ENCODE data around the gene HNRNPF. TPM values are rescaled to one million over a fixed set of nuclear protein-coding genes. Genes with fewer than 3 reads are reported as not detected.

The HNRNPF gene
- polyA plus RNA-seq, 2 of the 4 experiments (the other 2 are of a cell fraction) = 228 to 271 TPM

GRCh38 chr10:43436291-43437140 is 27.5 kb upstream of the HNRNPF start, which contains the start of gene ZNF487:
Gene ZNF487 (plus strand): TSS chr10:43437111. CDS start chr10:43475814, 38,703 bp downstream.
- 2% methylated on average over 30 of the region's 69 CpGs for WGBS (ENCODE audit: missing lambda C conversion rate)
- ChIA-PET CTCF (interaction anchor here (0.8 to 1.6 kb wide), 6 partner anchors 13 to 57 kb away, joined by 4 to 5 read pairs (median 4); no protein-coding TSS in a partner anchor), POLR2A (interaction anchor here (0.6 to 4.0 kb wide), 12 partner anchors 11 to 132 kb away, joined by 3 to 30 read pairs (median 6); partner anchors contain the start of gene HNRNPF)
- TF ChIP-seq SREBF2 (IDR thresholded peaks at IDR 0.05) (no peak), PHF8 (IDR thresholded peaks at IDR 0.05; ENCODE audit: borderline replicate concordance, low read depth) (peak; percentile 67), FOSB (CRISPR knock-in tag; IDR thresholded peaks at IDR 0.05) (no peak), RFX5 (IDR thresholded peaks at IDR 0.05) (no peak), KDM1A (IDR thresholded peaks at IDR 0.05; ENCODE audit: low read depth) (no peak), HES2 (IDR thresholded peaks at IDR 0.05) (no peak), MAX (IDR thresholded peaks at IDR 0.05) (peak; percentile 82), RARB (CRISPR knock-in tag; IDR thresholded peaks at IDR 0.05) (no peak), ZC3H11A (IDR thresholded peaks at IDR 0.05) (no peak), CBX8 (IDR thresholded peaks at IDR 0.05) (no peak), POLR2A (IDR thresholded peaks at IDR 0.05; ENCODE audit: low read length) (peak; percentile 71), REST (IDR thresholded peaks at IDR 0.05) (no peak), ESRRA (IDR thresholded peaks at IDR 0.05; ENCODE audit: borderline replicate concordance, low read length) (0 out of 2 replicates have a peak, but pooled peaks have one; percentile 5), RCOR1 (IDR thresholded peaks at IDR 0.05; ENCODE audit: low read depth, low read length) (no peak), EHMT2 (IDR thresholded peaks at IDR 0.05; ENCODE audit: low read depth) (no peak), E2F6 (IDR thresholded peaks at IDR 0.05; ENCODE audit: borderline replicate concordance, low read depth) (peak; percentile 24; the same call in 1 of the 2 replicates), ELK1 (IDR thresholded peaks at IDR 0.05; ENCODE audit: low read depth, low read length) (no peak), TP53 (CRISPR knock-in tag; IDR thresholded peaks at IDR 0.05) (peak; percentile 46; the same call in 1 of the 2 replicates), CTCF (IDR thresholded peaks at IDR 0.05) (peak; percentile 18; the same call in 2 of the 3 replicates), BCL3 (IDR thresholded peaks at IDR 0.05) (peak; percentile 73; the same call in 2 of the 3 replicates), RAD21 (conservative IDR thresholded peaks at IDR 0.05 in 1 of 2, IDR thresholded peaks at IDR 0.05 in 1 of 2) (peak in 1 of 2 experiments; percentile 11; a peak in 2 of 5 replicates), ZNF302 (CRISPR knock-in tag; IDR thresholded peaks at IDR 0.05) (no peak), CEBPB (IDR thresholded peaks at IDR 0.05) (no peak), SMC3 (IDR thresholded peaks at IDR 0.05) (peak; percentile 26; the same call in 1 of the 3 replicates), CBX2 (IDR thresholded peaks at IDR 0.05; ENCODE audit: borderline replicate concordance, low read depth) (no peak), JUN (IDR thresholded peaks at IDR 0.05) (peak in 1 of 2 experiments; percentile 94), GATA3 (IDR thresholded peaks at IDR 0.05; ENCODE audit: borderline replicate concordance) (0 out of 2 replicates have a peak, but pooled peaks have one; percentile 38), NPAS2 (CRISPR knock-in tag; IDR thresholded peaks at IDR 0.05; ENCODE audit: borderline replicate concordance) (no peak), TFCP2L1 (CRISPR knock-in tag; IDR thresholded peaks at IDR 0.05) (no peak), RNF2 (IDR thresholded peaks at IDR 0.05; ENCODE audit: borderline replicate concordance, low read depth) (no peak)

More at GRCh38 chr10:43436291-43437140, 27.5 kb upstream of the HNRNPF start, which contains the start of gene ZNF487:
- Histone ChIP-seq H3K4me3 (peak within 1 kb of the TSS; percentile 83), H3K27ac (peak within 1 kb of the TSS; percentile 92 to 100), H3K4me2 (peak within 1 kb of the TSS; percentile 95), H3K9me3 (no peaks in the 10 kb centered on the region), H3K4me1 (0 out of 3 replicates have a peak, but pooled peaks cover 3% of the 10 kb centered on the region)
- ATAC-seq (peak; percentile 97), DNase-seq (ENCODE audit: low read depth in 1 of 2, low spot score in 1 of 2) (peak; percentile 82 to 93), FAIRE-seq (no peak)

Data from A549 (cell line).